Activated B cell treated with CpG ODN at 0.5 μM for 24 hours (primary cell): ENCODE data around the gene LPP. TPM values are rescaled to one million over a fixed set of nuclear protein-coding genes. Genes with fewer than 3 reads are reported as not detected.

ENCODE experiments used
- ATAC-seq: fragments of 200-7000 bp; cut with Tn5 transposase; one replicate; pipeline ENCODE4 v1.10.0; 2021; ENCODE audit warnings: low read depth, mild to moderate bottlenecking, moderate library complexity
- CTCF ChIA-PET: fragments of 350-600 bp; sonication (Branson Sonifier 250); formaldehyde crosslinking; loops from one replicate; lab custom pipeline; 2021; ENCODE audit warnings: antibody characterized with exemption; lab: Charles Lee
- POLR2A ChIA-PET: fragments of 350-600 bp; sonication (Branson Sonifier 250); formaldehyde crosslinking; loops from one replicate; lab custom pipeline; 2021; ENCODE audit warnings: antibody characterized with exemption; lab: Charles Lee
- DNase-seq: peaks from one replicate; pipeline ENCODE4 v3.0.0; 2022
- H3K27ac Mint-ChIP-seq: one replicate; pipeline ENCODE4 v1.8.0; 2020; ENCODE audit warnings: mixed read lengths
- H3K27me3 Mint-ChIP-seq: one replicate; pipeline ENCODE4 v1.8.0; 2021; ENCODE audit warnings: mixed read lengths
- H3K36me3 Mint-ChIP-seq: one replicate; pipeline ENCODE4 v1.8.0; 2021; ENCODE audit warnings: low read depth, mixed read lengths
- H3K4me1 Mint-ChIP-seq: one replicate; pipeline ENCODE4 v1.8.0; 2021; ENCODE audit warnings: mixed read lengths
- H3K4me3 Mint-ChIP-seq: one replicate; pipeline ENCODE4 v1.8.0; 2020; ENCODE audit warnings: mild to moderate bottlenecking, mixed read lengths
- H3K9me3 Mint-ChIP-seq: one replicate; pipeline ENCODE4 v1.8.0; 2020; ENCODE audit warnings: mixed read lengths
- CTCF ChIP-seq: fragments of 200-600 bp; IDR thresholded peaks from one replicate; pipeline ENCODE4 v1.8.0; 2022; ENCODE audit warnings: antibody characterized with exemption, mild to moderate bottlenecking
- intact Hi-C: fragments of 100-400 bp; cut with micrococcal nuclease; formaldehyde crosslinking; loops from one replicate; pipeline ENCODE4 v1.15.1; 2024
- total RNA-seq: library from RNA; stranded (reverse); gene quantifications from 2 replicates; pipeline ENCODE4 v1.2.3, GENCODE V29; 2022

The LPP gene
- total RNA-seq, 1 donor from 2014 or later: 60.1 TPM

GRCh38 chr3:188188911-188189310 lies 35.0 kb downstream of the LPP start:
- ATAC-seq (no peak), DNase-seq (no peak)
- Mint-ChIP-seq H3K9me3 (no peaks in the 10 kb centered on the region), H3K27me3 (no peaks in the 10 kb centered on the region), H3K4me1 (peaks cover 39% of the 10 kb centered on the region), H3K27ac (no peak overlapping the region), H3K4me3 (no peak overlapping the region), H3K36me3 (peaks cover 21% of the 10 kb centered on the region)
- no peak for TF ChIP-seq CTCF
- CTCF ChIA-PET: interaction anchor here (0.8 kb wide), 1 partner anchor 450 kb away, joined by 3 read pairs; no protein-coding TSS in a partner anchor
- POLR2A ChIA-PET: no interaction called here
- intact Hi-C loops: no loop called here

GRCh38 chr3:188191460-188191859 lies 37.5 kb downstream of the LPP start:
- no peak for TF ChIP-seq CTCF
- CTCF ChIA-PET: no interaction called here
- no peak overlapping the region for H3K4me3 Mint-ChIP-seq
- H3K9me3 Mint-ChIP-seq: no peaks in the 10 kb centered on the region
- ATAC-seq (no peak), DNase-seq (no peak)
- peaks cover 37% of the 10 kb centered on the region for H3K4me1 Mint-ChIP-seq
- H3K27ac Mint-ChIP-seq: no peak overlapping the region
- intact Hi-C loops: no loop called here
- no peaks in the 10 kb centered on the region for H3K27me3 Mint-ChIP-seq
- POLR2A ChIA-PET: no interaction called here
- peaks cover 21% of the 10 kb centered on the region for H3K36me3 Mint-ChIP-seq

- H3K4me1 Mint-ChIP-seq: peaks cover 37% of the 10 kb centered on the region
- ATAC-seq: no peak
- H3K27ac Mint-ChIP-seq: no peak overlapping the region
- H3K36me3 Mint-ChIP-seq: peaks cover 21% of the 10 kb centered on the region
- no peak for DNase-seq
- H3K4me3 Mint-ChIP-seq: no peak overlapping the region
- H3K9me3 Mint-ChIP-seq: no peaks in the 10 kb centered on the region
- ChIA-PET CTCF (interaction anchor here (0.6 kb wide), 1 partner anchor 452 kb away, joined by 3 read pairs; no protein-coding TSS in a partner anchor), POLR2A (no interaction called here)
- H3K27me3 Mint-ChIP-seq: no peaks in the 10 kb centered on the region
- TF ChIP-seq CTCF: no peak
- intact Hi-C loops: no loop called here
These were observed 38.1 kb downstream of the LPP start for GRCh38 chr3:188192034-188192433.

GRCh38 chr3:188194332-188194731 lies 40.4 kb downstream of the LPP start:
- CTCF ChIA-PET: no interaction called here
- no peaks in the 10 kb centered on the region for H3K9me3 Mint-ChIP-seq
- intact Hi-C loops: no loop called here
- H3K4me3 Mint-ChIP-seq: no peak overlapping the region
- DNase-seq (no peak), ATAC-seq (no peak)
- peaks cover 43% of the 10 kb centered on the region for H3K4me1 Mint-ChIP-seq
- POLR2A ChIA-PET: no interaction called here
- H3K36me3 Mint-ChIP-seq: peaks cover 26% of the 10 kb centered on the region
- no peak overlapping the region for H3K27ac Mint-ChIP-seq
- TF ChIP-seq CTCF: no peak
- no peaks in the 10 kb centered on the region for H3K27me3 Mint-ChIP-seq

- POLR2A ChIA-PET: interaction anchor here (0.6 to 1.4 kb wide), 3 partner anchors 18 to 66 kb away, joined by 3 to 6 read pairs (median 3); partner anchors contain the start of gene LPP
- ATAC-seq: no peak
- intact Hi-C loops: no loop called here
- no peak for DNase-seq
- H3K4me3 Mint-ChIP-seq: no peak overlapping the region
- H3K27ac Mint-ChIP-seq: no peak overlapping the region
- peaks cover 19% of the 10 kb centered on the region for H3K36me3 Mint-ChIP-seq
- no peak for TF ChIP-seq CTCF
- CTCF ChIA-PET: no interaction called here
- peaks cover 31% of the 10 kb centered on the region for H3K4me1 Mint-ChIP-seq
- H3K9me3 Mint-ChIP-seq: no peaks in the 10 kb centered on the region
- H3K27me3 Mint-ChIP-seq: no peaks in the 10 kb centered on the region
These were observed 42.5 kb downstream of the LPP start for GRCh38 chr3:188196232-188196990.
